ENCODE results near the gene MAP2K3. TPM values are rescaled to one million over a fixed set of nuclear protein-coding genes. Genes with fewer than 3 reads are reported as not detected.

The MAP2K3 gene
- total RNA-seq, 1 donor from 2014 or later: 68.3 TPM

DNA sequence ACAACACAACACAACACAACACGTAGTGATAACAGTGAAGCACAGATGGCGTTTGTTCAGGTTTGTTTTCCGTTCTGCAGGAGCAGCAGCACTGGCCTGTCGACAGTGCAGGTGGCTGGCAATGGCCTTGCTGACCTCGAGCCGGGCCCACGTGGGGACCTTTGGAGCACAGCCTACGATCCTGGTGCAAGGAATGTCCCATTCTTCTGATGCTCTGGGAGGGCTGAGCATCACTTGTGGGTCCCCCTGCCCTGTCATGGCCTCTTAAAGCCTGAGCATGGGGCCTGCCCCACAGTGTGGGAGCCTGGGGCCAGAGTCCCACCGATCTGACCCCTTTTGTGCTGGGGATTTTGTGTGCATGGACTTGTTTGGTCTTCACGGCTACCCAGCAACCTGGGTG is 6.8 kb downstream of the MAP2K3 start:
- TF ChIP-seq, protein P1, sequence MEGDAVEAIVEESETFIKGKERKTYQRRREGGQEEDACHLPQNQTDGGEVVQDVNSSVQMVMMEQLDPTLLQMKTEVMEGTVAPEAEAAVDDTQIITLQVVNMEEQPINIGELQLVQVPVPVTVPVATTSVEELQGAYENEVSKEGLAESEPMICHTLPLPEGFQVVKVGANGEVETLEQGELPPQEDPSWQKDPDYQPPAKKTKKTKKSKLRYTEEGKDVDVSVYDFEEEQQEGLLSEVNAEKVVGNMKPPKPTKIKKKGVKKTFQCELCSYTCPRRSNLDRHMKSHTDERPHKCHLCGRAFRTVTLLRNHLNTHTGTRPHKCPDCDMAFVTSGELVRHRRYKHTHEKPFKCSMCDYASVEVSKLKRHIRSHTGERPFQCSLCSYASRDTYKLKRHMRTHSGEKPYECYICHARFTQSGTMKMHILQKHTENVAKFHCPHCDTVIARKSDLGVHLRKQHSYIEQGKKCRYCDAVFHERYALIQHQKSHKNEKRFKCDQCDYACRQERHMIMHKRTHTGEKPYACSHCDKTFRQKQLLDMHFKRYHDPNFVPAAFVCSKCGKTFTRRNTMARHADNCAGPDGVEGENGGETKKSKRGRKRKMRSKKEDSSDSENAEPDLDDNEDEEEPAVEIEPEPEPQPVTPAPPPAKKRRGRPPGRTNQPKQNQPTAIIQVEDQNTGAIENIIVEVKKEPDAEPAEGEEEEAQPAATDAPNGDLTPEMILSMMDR (IDR thresholded peaks at IDR 0.05): no peak
- Histone ChIP-seq H3K36me3 (no peaks in the 10 kb centered on the region), H3K4me1 (peaks cover 38% of the 10 kb centered on the region), H3K27ac (no peak overlapping the region), H3K4me3 (no peak overlapping the region), H3K9me3 (no peaks in the 10 kb centered on the region), H3K27me3 (no peaks in the 10 kb centered on the region)
- ATAC-seq: no peak
- DNase-seq: no peak
- intact Hi-C loops (cut with DNase I): no loop called here

DNA sequence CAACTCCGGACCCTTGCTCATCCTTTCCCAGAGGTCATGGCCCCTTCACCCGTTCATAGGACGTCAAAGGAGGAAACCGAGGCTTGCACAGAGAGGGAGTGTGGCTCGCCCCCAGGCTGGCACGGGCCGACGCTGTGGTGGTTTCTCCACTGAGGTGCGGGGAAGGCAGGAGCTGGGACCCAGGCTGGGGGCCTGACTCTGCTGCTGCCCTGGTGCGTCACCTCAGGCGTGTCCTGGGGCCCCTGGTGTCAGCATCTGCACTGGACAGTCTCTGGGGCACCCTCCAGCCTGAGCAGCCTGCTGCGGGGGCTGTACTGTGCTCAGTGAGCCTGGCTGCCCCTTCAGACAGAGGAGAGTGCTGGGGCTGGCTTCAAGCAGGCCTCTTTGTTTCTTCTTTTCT is 7.4 kb downstream of the MAP2K3 start:
- no peak overlapping the region for H3K27ac ChIP-seq
- no peaks in the 10 kb centered on the region for H3K9me3 ChIP-seq
- ATAC-seq: no peak
- no peak for DNase-seq
- H3K4me3 ChIP-seq: no peak overlapping the region
- TF ChIP-seq, protein P1 (IDR thresholded peaks at IDR 0.05): no peak
- no peaks in the 10 kb centered on the region for H3K36me3 ChIP-seq
- peaks cover 33% of the 10 kb centered on the region for H3K4me1 ChIP-seq
- H3K27me3 ChIP-seq: no peaks in the 10 kb centered on the region
- intact Hi-C loops (cut with DNase I): no loop called here

DNA sequence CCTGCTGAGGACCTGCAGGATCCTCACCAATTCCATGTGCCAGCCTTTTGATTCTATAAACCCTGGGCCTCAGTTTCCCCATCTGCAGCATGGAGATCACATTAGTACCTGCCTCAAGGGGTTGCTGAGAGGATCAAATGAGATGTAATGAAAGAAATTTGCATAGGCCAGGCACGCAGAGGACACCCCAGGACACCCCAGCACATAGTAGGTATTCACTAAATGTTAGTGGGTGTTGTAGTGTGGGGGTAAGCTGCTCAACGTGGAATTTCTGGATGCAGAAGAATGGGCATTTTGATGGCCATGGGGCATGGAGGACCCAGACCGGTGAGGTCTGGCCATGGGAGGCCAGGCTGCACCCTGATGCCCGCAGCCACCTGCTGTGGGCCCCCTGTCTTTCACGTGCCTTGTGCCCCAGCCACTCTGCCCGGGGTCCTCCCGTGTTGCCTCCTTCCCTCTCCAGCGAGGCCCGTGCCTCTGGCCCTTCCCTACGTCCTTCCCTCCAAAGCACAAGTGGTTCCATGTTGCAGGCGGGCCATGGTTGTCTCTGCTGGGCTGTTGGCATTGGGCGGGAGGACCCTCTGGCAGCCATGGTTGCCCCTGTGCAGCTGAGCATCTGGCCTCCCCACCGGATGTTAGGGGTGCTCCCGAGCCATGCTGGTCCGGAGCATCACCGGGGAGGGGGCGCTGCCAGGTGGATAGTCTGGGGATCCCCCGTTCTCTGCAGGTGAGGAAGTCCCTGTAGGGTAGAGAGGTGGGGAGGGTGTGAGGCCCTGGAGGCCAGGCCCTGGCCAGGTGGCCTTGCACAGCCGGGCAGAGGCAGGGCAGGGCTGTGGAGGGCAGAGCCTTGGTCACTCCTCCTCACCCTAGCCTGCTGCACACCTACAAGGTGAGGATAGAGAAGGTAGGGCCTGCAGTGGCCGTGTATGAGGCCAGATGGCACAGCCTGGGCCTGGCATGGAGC is 8.6 kb downstream of the MAP2K3 start:
- intact Hi-C loops (cut with DNase I): no loop called here
- TF ChIP-seq, protein P1 (IDR thresholded peaks at IDR 0.05): no peak
- Histone ChIP-seq H3K27me3 (no peaks in the 10 kb centered on the region), H3K9me3 (no peaks in the 10 kb centered on the region), H3K4me1 (peaks cover 22% of the 10 kb centered on the region), H3K27ac (no peak overlapping the region), H3K4me3 (no peak overlapping the region), H3K36me3 (peaks cover under 1% of the 10 kb centered on the region)
- no peak for DNase-seq
- ATAC-seq: no peak

DNA sequence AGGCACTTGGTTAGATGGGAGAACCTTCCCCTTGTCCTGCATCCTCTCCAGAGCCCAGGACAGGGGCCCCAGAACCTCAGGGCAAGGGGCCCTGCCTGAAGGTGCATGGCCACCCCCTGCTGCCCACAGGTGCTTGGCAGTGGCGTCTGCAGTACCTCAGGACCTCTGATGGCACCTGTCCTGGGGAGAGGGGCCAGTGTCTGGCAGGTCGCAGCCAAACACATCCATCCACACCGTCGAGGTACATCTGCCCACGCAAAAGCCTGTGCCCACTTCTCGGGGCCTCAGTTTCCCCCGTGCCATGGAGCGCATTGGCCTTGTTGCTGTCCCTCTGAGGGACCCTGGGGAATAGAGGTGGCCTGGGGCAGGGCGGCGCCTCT is 9.3 kb downstream of the MAP2K3 start:
- DNase-seq (no peak), ATAC-seq (no peak)
- Histone ChIP-seq H3K36me3 (peaks cover 7% of the 10 kb centered on the region), H3K4me1 (peaks cover 15% of the 10 kb centered on the region), H3K27ac (no peak overlapping the region), H3K9me3 (no peaks in the 10 kb centered on the region), H3K27me3 (no peaks in the 10 kb centered on the region), H3K4me3 (no peak overlapping the region)
- TF ChIP-seq, protein P1 (IDR thresholded peaks at IDR 0.05): no peak
- intact Hi-C loops (cut with DNase I): no loop called here

DNA sequence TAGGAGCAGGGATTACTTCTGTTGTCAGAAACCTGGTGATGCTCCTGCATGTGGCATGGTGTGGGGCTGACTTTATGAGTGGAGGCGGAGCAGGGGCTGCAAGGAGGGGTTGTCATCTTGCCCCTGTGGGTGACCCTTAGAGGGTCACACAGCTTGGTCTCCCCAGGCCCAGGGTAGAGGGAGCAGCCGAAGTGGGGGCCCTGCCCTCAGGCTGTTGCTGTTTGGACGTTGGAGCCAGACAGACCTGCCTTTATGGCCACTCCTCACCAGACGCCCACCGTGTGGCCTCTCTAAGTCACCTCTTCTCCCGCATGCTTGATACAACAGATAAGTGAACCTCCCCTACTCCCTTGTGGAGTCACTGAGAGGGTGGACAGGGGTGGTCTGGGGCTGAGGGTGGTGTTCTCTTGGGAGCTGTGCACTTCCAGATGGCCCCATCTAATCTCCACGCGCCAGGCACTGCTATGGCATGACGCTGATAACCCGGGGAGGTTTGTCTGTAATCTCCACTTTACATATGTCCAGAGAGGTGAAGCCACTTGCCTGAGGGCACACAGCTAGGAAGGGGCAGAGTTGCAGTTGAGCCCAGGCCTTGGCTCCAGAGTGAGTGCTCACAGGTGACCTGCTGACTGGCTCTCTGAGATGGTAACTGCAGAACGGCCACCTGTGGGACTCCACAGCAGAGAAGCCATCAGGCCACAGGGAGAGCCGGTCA is 10.0 kb downstream of the MAP2K3 start:
- intact Hi-C loops (cut with DNase I): no loop called here
- Histone ChIP-seq H3K36me3 (peaks cover 13% of the 10 kb centered on the region), H3K9me3 (no peaks in the 10 kb centered on the region), H3K4me1 (peaks cover 9% of the 10 kb centered on the region), H3K4me3 (no peak overlapping the region), H3K27ac (no peak overlapping the region), H3K27me3 (no peaks in the 10 kb centered on the region)
- ATAC-seq (no peak), DNase-seq (no peak)
- TF ChIP-seq, protein P1 (IDR thresholded peaks at IDR 0.05): no peak

Data from upper lobe of right lung (tissue), 1 donor.